Caco-2 (cell line): Measurements from ENCODE around the gene WWOX. TPM values are rescaled to one million over a fixed set of nuclear protein-coding genes. Genes with fewer than 3 reads are reported as not detected.

Experiments used
- BruUV-seq: library from RNA; stranded (reverse); fragments of 400-500 nt; replicated peaks from 2 replicates; lab custom pipeline; 2021; lab: Mats Ljungman, UMichigan
- CTCF ChIA-PET: fragments of 300-600 bp; sonication (Branson Sonifier 250); formaldehyde crosslinking; loops from one replicate; lab custom pipeline; 2022; ENCODE audit warnings: antibody characterized with exemption; lab: Charles Lee
- POLR2A ChIA-PET: fragments of 300-600 bp; sonication (Branson Sonifier 250); formaldehyde crosslinking; loops from one replicate; lab custom pipeline; 2022; ENCODE audit warnings: antibody characterized with exemption; lab: Charles Lee
- DNase-seq, 2 experiments: peaks; one replicate each; pipeline versions ENCODE4 v3.0.0 to v3.0.0-alpha.2; 2020 to 2022
- H3K27me3 ChIP-seq: replicated peaks from 2 replicates; pipeline ENCODE4 v1.6.0; 2011; ENCODE audit warnings: low read length; ENCODE audit not compliant: control insufficient read depth, insufficient read depth
- H3K36me3 ChIP-seq: 2 replicates; pipeline ENCODE4 v1.5.1; 2011; ENCODE audit warnings: low read length; ENCODE audit not compliant: control insufficient read depth, insufficient read depth
- H3K4me1 ChIP-seq: fragments of 250-450 bp; sonication (Bioruptor Pico); 2 replicates; pipeline ENCODE4 v1.5.1; 2020; ENCODE audit warnings: mild to moderate bottlenecking
- H3K4me3 ChIP-seq: 2 replicates; pipeline ENCODE4 v1.5.1; 2011; ENCODE audit warnings: low read depth, mild to moderate bottlenecking, control low read depth, low read length
- H3K9me3 ChIP-seq: fragments of 250-450 bp; sonication (Bioruptor Pico); 2 replicates; pipeline ENCODE4 v1.5.1; 2020; ENCODE audit warnings: mild to moderate bottlenecking, moderate library complexity
- H3K27ac Mint-ChIP-seq: one replicate; pipeline ENCODE4 v1.8.0; 2022; ENCODE audit warnings: mixed read lengths; ENCODE audit not compliant: unreplicated experiment
- H3K27me3 Mint-ChIP-seq: one replicate; pipeline ENCODE4 v1.8.0; 2022; ENCODE audit warnings: mixed read lengths; ENCODE audit not compliant: insufficient read depth, unreplicated experiment
- H3K36me3 Mint-ChIP-seq: one replicate; pipeline ENCODE4 v1.8.0; 2022; ENCODE audit warnings: mild to moderate bottlenecking, mixed read lengths; ENCODE audit not compliant: insufficient read depth, unreplicated experiment
- H3K4me1 Mint-ChIP-seq: one replicate; pipeline ENCODE4 v1.8.0; 2022; ENCODE audit warnings: low read depth, mixed read lengths; ENCODE audit not compliant: unreplicated experiment
- H3K4me3 Mint-ChIP-seq: one replicate; pipeline ENCODE4 v1.8.0; 2022; ENCODE audit warnings: mild to moderate bottlenecking, moderate library complexity, mixed read lengths; ENCODE audit not compliant: unreplicated experiment
- H3K9me3 Mint-ChIP-seq: one replicate; pipeline ENCODE4 v1.8.0; 2022; ENCODE audit warnings: mixed read lengths; ENCODE audit not compliant: unreplicated experiment
- CTCF ChIP-seq, 2 experiments: fragments of 200-600 bp in 1 of 2; IDR thresholded peaks; 1 replicate in 1 of 2; 2 replicates in 1 of 2; pipeline versions ENCODE4 v1.5.1 to v1.8.0; 2011 to 2022; ENCODE audit warnings: antibody characterized with exemption in 1 of 2, control low read depth in 1 of 2, inconsistent platforms in 1 of 2, low read depth in 1 of 2, low read length in 1 of 2, mild to moderate bottlenecking in 1 of 2, moderate library complexity in 1 of 2; ENCODE audit not compliant: insufficient read depth in 1 of 2, severe bottlenecking in 1 of 2, unreplicated experiment in 1 of 2
- intact Hi-C: fragments of 100-400 bp; cut with micrococcal nuclease; formaldehyde crosslinking; loops from one replicate; pipeline ENCODE4 v1.10.0; 2022; ENCODE audit not compliant: unreplicated experiment
- total RNA-seq: library from RNA; stranded (reverse); gene quantifications from 2 replicates; pipeline ENCODE4 v1.2.3, GENCODE V29; 2022

The WWOX gene
- total RNA-seq, 1 experiment from 2014 or later, result 45.0 TPM

DNA sequence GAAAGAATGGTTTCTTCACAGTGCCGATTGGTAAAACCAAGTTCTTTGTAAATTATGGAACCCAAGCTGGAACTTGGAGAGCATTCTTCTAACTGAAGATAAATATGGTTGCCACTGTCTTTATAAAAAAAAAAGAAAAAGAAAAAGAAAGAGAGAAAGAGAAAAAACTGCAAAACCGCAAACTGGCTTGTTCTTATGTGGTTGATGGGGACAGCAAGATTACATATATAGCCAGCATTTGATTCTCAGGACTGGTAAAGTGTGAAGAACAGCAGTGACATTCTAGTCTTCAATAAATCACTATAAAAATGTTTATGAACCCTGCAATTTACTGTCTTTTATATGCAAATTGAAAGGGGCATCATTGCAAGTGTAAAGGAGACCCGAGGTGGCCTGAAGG lies 896.0 kb downstream of the WWOX start:
- Histone ChIP-seq H3K36me3 (no peaks in the 10 kb centered on the region), H3K9me3 (no peaks in the 10 kb centered on the region), H3K27me3 (no peaks in the 10 kb centered on the region), H3K4me3 (no peak overlapping the region), H3K4me1 (no peaks in the 10 kb centered on the region)
- Mint-ChIP-seq H3K27ac (no peak overlapping the region), H3K4me3 (no peak overlapping the region), H3K4me1 (no peaks in the 10 kb centered on the region), H3K9me3 (no peaks in the 10 kb centered on the region), H3K36me3 (no peaks in the 10 kb centered on the region), H3K27me3 (no peaks in the 10 kb centered on the region)
- BruUV-seq, result no TSS peak
- ChIA-PET CTCF (no interaction called here), POLR2A (no interaction called here)
- no peak for DNase-seq
- no peak for TF ChIP-seq CTCF (IDR thresholded peaks at IDR 0.05; ENCODE audit: insufficient read depth in 1 of 2, low read depth in 1 of 2, low read length in 1 of 2, severe bottlenecking in 1 of 2, unreplicated experiment in 1 of 2)
- intact Hi-C loops, result no loop called here

DNA sequence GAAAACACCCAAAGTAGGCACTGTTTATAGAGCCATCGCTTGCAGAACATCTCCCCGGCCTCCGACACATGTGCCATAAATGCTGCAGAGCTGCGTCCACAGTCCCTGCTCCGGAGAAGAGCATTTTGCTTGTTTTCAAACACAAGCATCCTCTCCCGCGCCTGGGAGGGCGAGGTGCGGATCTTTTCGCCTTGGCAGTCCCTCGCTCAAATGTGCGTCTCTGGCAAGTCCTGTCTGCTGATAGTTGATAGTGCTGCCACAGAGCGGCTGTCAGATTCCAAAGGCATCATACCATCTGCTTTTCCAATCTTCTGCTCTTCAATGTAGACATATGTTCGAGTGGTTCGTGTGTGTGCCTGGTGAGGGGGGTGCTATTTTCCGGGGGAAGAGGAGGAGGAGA lies 897.3 kb downstream of the WWOX start:
- H3K9me3 ChIP-seq, result no peaks in the 10 kb centered on the region
- H3K27me3 ChIP-seq, result no peaks in the 10 kb centered on the region
- Mint-ChIP-seq H3K4me1 (no peaks in the 10 kb centered on the region), H3K27me3 (no peaks in the 10 kb centered on the region), H3K36me3 (no peaks in the 10 kb centered on the region), H3K27ac (no peak overlapping the region), H3K4me3 (no peak overlapping the region), H3K9me3 (no peaks in the 10 kb centered on the region)
- no TSS peak for BruUV-seq
- H3K36me3 ChIP-seq, result no peaks in the 10 kb centered on the region
- intact Hi-C loops, result no loop called here
- no peak overlapping the region for H3K4me3 ChIP-seq
- no peak for DNase-seq
- ChIA-PET POLR2A (no interaction called here), CTCF (no interaction called here)
- no peaks in the 10 kb centered on the region for H3K4me1 ChIP-seq
- TF ChIP-seq CTCF (IDR thresholded peaks at IDR 0.05; ENCODE audit: insufficient read depth in 1 of 2, low read depth in 1 of 2, low read length in 1 of 2, severe bottlenecking in 1 of 2, unreplicated experiment in 1 of 2), result no peak

- Mint-ChIP-seq H3K4me3 (no peak overlapping the region), H3K4me1 (peaks cover 2% of the 10 kb centered on the region), H3K36me3 (no peaks in the 10 kb centered on the region), H3K9me3 (no peaks in the 10 kb centered on the region), H3K27ac (no peak overlapping the region), H3K27me3 (no peaks in the 10 kb centered on the region)
- BruUV-seq, result no TSS peak
- Histone ChIP-seq H3K9me3 (no peaks in the 10 kb centered on the region), H3K4me3 (no peak overlapping the region), H3K27me3 (no peaks in the 10 kb centered on the region), H3K36me3 (no peaks in the 10 kb centered on the region), H3K4me1 (no peaks in the 10 kb centered on the region)
- intact Hi-C loops, result no loop called here
- TF ChIP-seq CTCF (IDR thresholded peaks at IDR 0.05; ENCODE audit: insufficient read depth in 1 of 2, low read depth in 1 of 2, low read length in 1 of 2, severe bottlenecking in 1 of 2, unreplicated experiment in 1 of 2), result no peak
- CTCF ChIA-PET, result no interaction called here
- POLR2A ChIA-PET, result no interaction called here
- DNase-seq, result no peak
Observed at GRCh38 chr16:78998879-78999278, 899.4 kb downstream of the WWOX start.
